HepG2 (cell line): ENCODE results near the gene CFAP97. TPM values are rescaled to one million over a fixed set of nuclear protein-coding genes. Genes with fewer than 3 reads are reported as not detected.

ENCODE experiments used
- ATAC-seq: fragments of 200-7000 bp; cut with Tn5 transposase; 3 replicates; pipeline ENCODE4 v1.9.1; 2020; ENCODE audit warnings: mild to moderate bottlenecking, moderate library complexity
- BruUV-seq: library from RNA; stranded (reverse); fragments of 400-500 nt; replicated peaks from 2 replicates; lab custom pipeline; 2021; lab: Mats Ljungman, UMichigan
- CTCF ChIA-PET: fragments of 300-600 bp; formaldehyde crosslinking; extraction: SDS; loops from one replicate; lab custom pipeline; 2021; ENCODE audit warnings: low total read pairs, inconsistent platforms, low intra/inter-chr PET ratio; lab: Yijun Ruan, JAX
- POLR2A ChIA-PET: fragments of 350-600 bp; sonication (Branson Sonifier 250); formaldehyde crosslinking; loops from one replicate; lab custom pipeline; 2020; ENCODE audit warnings: antibody characterized with exemption, inconsistent platforms; lab: Yijun Ruan, JAX
- DNase-seq: peaks from one replicate; pipeline ENCODE4 v3.0.0-alpha.2; 2015; ENCODE audit warnings: low spot score
- FAIRE-seq: peaks from 3 replicates; lab custom pipeline; 2011; peaks lifted over from hg19 to GRCh38; lab: Jason Lieb, UNC
- H2AFZ ChIP-seq: one replicate; pipeline ENCODE4 v1.6.1; 2011; ENCODE audit warnings: low read length, inconsistent platforms
- H3K27ac ChIP-seq: fragments of 300-600 bp; 3 replicates; pipeline ENCODE4 v1.8.0; 2011; ENCODE audit warnings: mixed run types, mild to moderate bottlenecking, mixed read lengths, low read length, inconsistent platforms; ENCODE audit not compliant: insufficient read depth; ENCODE audit errors: extremely low read length
- H3K27me3 ChIP-seq, 2 experiments: fragments of 200-600 bp in 1 of 2; 2 replicates in 1 of 2; 3 replicates in 1 of 2; pipeline versions ENCODE4 v1.6.0 to v1.8.0; 2011; ENCODE audit warnings: low read length in 2 of 2, mild to moderate bottlenecking in 2 of 2, moderate library complexity in 2 of 2, inconsistent platforms in 1 of 2; ENCODE audit not compliant: insufficient read depth in 2 of 2, control insufficient read depth in 1 of 2
- H3K36me3 ChIP-seq, 2 experiments: fragments of 200-600 bp in 1 of 2; replicated peaks in 1 of 2; 2 replicates in 1 of 2; 3 replicates in 1 of 2; pipeline versions ENCODE4 v1.5.1 to v1.8.0; 2011; ENCODE audit warnings: low read length in 2 of 2, inconsistent platforms in 1 of 2; ENCODE audit not compliant: insufficient read depth in 2 of 2, control insufficient read depth in 1 of 2
- H3K4me1 ChIP-seq: 2 replicates; pipeline ENCODE4 v1.5.1; 2012; ENCODE audit warnings: low read length, inconsistent platforms; ENCODE audit not compliant: insufficient read depth
- H3K4me2 ChIP-seq: 2 replicates; pipeline ENCODE4 v1.6.0; 2011; ENCODE audit warnings: low read depth, low read length, inconsistent platforms
- H3K4me3 ChIP-seq, 3 experiments: fragments of 200-600 bp in 1 of 3; sonication (generic), shearing (Covaris generic) in 1 of 3; replicated peaks in 1 of 3; 2 replicates each; pipeline ENCODE4 v1.5.1; 2011 to 2016; ENCODE audit warnings: low read length in 3 of 3, inconsistent platforms in 2 of 3, low read depth in 2 of 3, mild to moderate bottlenecking in 2 of 3, control low read depth in 1 of 3, mixed read lengths in 1 of 3; ENCODE audit not compliant: insufficient read depth in 1 of 3
- H3K79me2 ChIP-seq: one replicate; pipeline ENCODE4 v1.6.1; 2011; ENCODE audit warnings: low read length, inconsistent platforms; ENCODE audit not compliant: insufficient read depth
- H3K9ac ChIP-seq: 2 replicates; pipeline ENCODE4 v1.6.0; 2011; ENCODE audit warnings: mild to moderate bottlenecking, low read depth, low read length, inconsistent platforms; ENCODE audit not compliant: insufficient read depth
- H3K9me3 ChIP-seq: 2 replicates; pipeline ENCODE4 v1.5.1; 2012; ENCODE audit warnings: mild to moderate bottlenecking, low read length
- H4K20me1 ChIP-seq: 2 replicates; pipeline ENCODE4 v1.6.0; 2011; ENCODE audit warnings: inconsistent platforms, mild to moderate bottlenecking, low read length, moderate library complexity; ENCODE audit not compliant: insufficient read depth
- JUND ChIP-seq: sonication (generic); formaldehyde crosslinking; IDR thresholded peaks from 2 replicates; pipeline ENCODE4 v1.8.0; 2022; ENCODE audit warnings: mild to moderate bottlenecking, missing genetic modification reagents
- MEIS1 ChIP-seq: sonication (generic); formaldehyde crosslinking; IDR thresholded peaks from 2 replicates; pipeline ENCODE4 v1.9.0; 2021; ENCODE audit warnings: mild to moderate bottlenecking, missing genetic modification reagents, moderate library complexity, borderline replicate concordance
- ZNF503 ChIP-seq: sonication (generic); formaldehyde crosslinking; IDR thresholded peaks from 2 replicates; pipeline ENCODE4 v1.4.0; 2020; ENCODE audit warnings: missing genetic modification reagents
- ZNF513 ChIP-seq: sonication (generic); formaldehyde crosslinking; conservative IDR thresholded peaks from 2 replicates; pipeline ENCODE4 v1.5.0; 2020; ENCODE audit warnings: missing genetic modification reagents
- whole genome bisulfite sequencing: methylation state at CpG from one replicate; pipeline ENCODE4 v1.1.6; 2017; ENCODE audit warnings: low lambda C conversion rate; 5-methylcytosine and 5-hydroxymethylcytosine counted together
- in situ Hi-C: cut with HindIII; loops from 2 replicates; pipeline ENCODE4 v1.10.0; 2017; ENCODE audit warnings: low pct_unique_long_range_greater_than_20kb; ENCODE audit not compliant: extremely low pct_ligation_motif_present
- intact Hi-C: fragments of 100-400 bp; cut with micrococcal nuclease; formaldehyde crosslinking; loops from one replicate; pipeline ENCODE4 v1.10.0; 2022; ENCODE audit not compliant: unreplicated experiment
- polyA plus RNA-seq, 8 experiments: library from polyadenylated mRNA; depleted of rRNA in 3 of 8; stranded (reverse) in 7 of 8; unstranded in 1 of 8; fragments of >200 nt; fragmentation: Illumina TruSeq in 4 of 8; extraction: Trizol in 4 of 8; gene quantifications; 2 replicates each; pipeline versions ENCODE4 v1.2.1 to v1.2.3, GENCODE V29; 2011 to 2016; ENCODE audit warnings: low read depth in 4 of 8, missing spikeins in 1 of 8, mixed read lengths in 1 of 8; ENCODE audit not compliant: insufficient read depth in 1 of 8
- total RNA-seq, 5 experiments: library from RNA; depleted of rRNA; stranded (reverse); fragments of >200 nt; fragmentation: Illumina TruSeq; extraction: Trizol; gene quantifications; 2 replicates each; pipeline ENCODE4 v1.2.3, GENCODE V29; 2016; ENCODE audit warnings: low read depth in 1 of 5

CFAP97 gene
- total and polyA plus RNA-seq, 2 of the 13 experiments (the other 11 are each of a cell fraction or from before 2014, with no cell fraction given) = 32.1 to 44.4 TPM

- TF ChIP-seq ZNF503 (CRISPR knock-in tag) = no peak
- TF ChIP-seq, all 625 proteins: peak for 148
Observed at GRCh38 chr4:185203486-185204237, at the start of gene CFAP97 (continued).

- no peak for ATAC-seq
- FAIRE-seq = no peak
Observed at GRCh38 chr4:185249105-185249504, 45.3 kb upstream of the CFAP97 start.

More at GRCh38 chr4:185249105-185249504, 45.3 kb upstream of the CFAP97 start:
- Histone ChIP-seq H3K9ac (no peak overlapping the region), H3K4me2 (no peak overlapping the region), H3K4me1 (peaks cover 8% of the 10 kb centered on the region), H3K79me2 (peaks cover 6% of the 10 kb centered on the region), H3K4me3 (no peak overlapping the region), H3K27me3 (no peaks in the 10 kb centered on the region), H2AFZ (no peak overlapping the region), H3K27ac (no peak overlapping the region), H3K36me3 (peaks cover 0 to 27% of the 10 kb centered on the region in 2 experiments; a peak in 3 of 5 replicates), H3K9me3 (no peaks in the 10 kb centered on the region), H4K20me1 (no peaks in the 10 kb centered on the region)
- ChIA-PET POLR2A (no interaction called here), CTCF (no interaction called here)
- BruUV-seq = no TSS peak
- intact Hi-C loops (no loop called here), in situ Hi-C loops (no loop called here)
- WGBS = 96% methylated on average over 2 of the region's 2 CpGs
- DNase-seq = no peak
- TF ChIP-seq JUND (CRISPR knock-in tag) (no peak), MEIS1 (CRISPR knock-in tag) (no peak), ZNF513 (CRISPR knock-in tag) (no peak)
